ENCODE measurements around the gene C10orf62. TPM values are rescaled to one million over a fixed set of nuclear protein-coding genes. Genes with fewer than 3 reads are reported as not detected.
A peak's percentile ranks its signal among the peaks of the same experiment; 100 is the strongest.

The C10orf62 gene
- total and polyA plus RNA-seq, 2 of the 13 experiments (the other 11 are each of a cell fraction or from before 2014, with no cell fraction given), result 0.61 to 1.6 TPM

- no peak for TF ChIP-seq IKZF5 (CRISPR knock-in tag; IDR thresholded peaks at IDR 0.05)
- TF ChIP-seq NFKBIZ (CRISPR knock-in tag; IDR thresholded peaks at IDR 0.05), result no peak
- TF ChIP-seq KDM6A (CRISPR knock-in tag; IDR thresholded peaks at IDR 0.05; ENCODE audit: low read depth), result no peak
- TF ChIP-seq PRPF4 (IDR thresholded peaks at IDR 0.05; ENCODE audit: low read depth, low read length, poor library complexity, severe bottlenecking), result no peak
- no peak for TF ChIP-seq SIX4 (CRISPR knock-in tag; IDR thresholded peaks at IDR 0.05)
- TF ChIP-seq BHLHE40 (IDR thresholded peaks at IDR 0.05; ENCODE audit: low read length), result peak; percentile 32; the same call in 1 of the 2 replicates
- TF ChIP-seq NFAT5 (CRISPR knock-in tag; IDR thresholded peaks at IDR 0.05), result no peak
- TF ChIP-seq ZNF329 (CRISPR knock-in tag; IDR thresholded peaks at IDR 0.05; ENCODE audit: low read depth), result no peak
Measured at GRCh38 chr10:97574374-97575126, 15.0 kb upstream of the C10orf62 start (continued).
